Measurements from ENCODE around the gene TUSC2.

Gene TUSC2

GRCh38 chr3:50354186-50354764, 26.3 kb upstream of the TUSC2 start:
- no peak for FAIRE-seq

- FAIRE-seq: no peak
These were observed 25.4 kb upstream of the TUSC2 start for GRCh38 chr3:50353245-50354004.

GRCh38 chr3:50352781-50353180, 24.8 kb upstream of the TUSC2 start:
- no peak for FAIRE-seq

GRCh38 chr3:50351323-50351697, 23.3 kb upstream of the TUSC2 start:
- no peak for FAIRE-seq

- FAIRE-seq: peak; percentile 74
These were observed 22.7 kb upstream of the TUSC2 start, which contains the start of the genes CYB561D2 and NPRL2 for GRCh38 chr3:50350527-50351322. Gene CYB561D2 (plus strand): TSS chr3:50350862. CDS start chr3:50351434, 572 bp downstream. Gene NPRL2 (minus strand): TSS chr3:50350775. CDS start chr3:50350652, 123 bp downstream.

- FAIRE-seq: no peak
These were observed 22.1 kb upstream of the TUSC2 start for GRCh38 chr3:50350213-50350526.

GRCh38 chr3:50347187-50347813, 19.3 kb upstream of the TUSC2 start:
- peak; percentile 91 for FAIRE-seq

- FAIRE-seq: no peak
These were observed 17.7 kb upstream of the TUSC2 start, which contains the start of gene ZMYND10 for GRCh38 chr3:50345586-50346234. Gene ZMYND10 (minus strand): TSS chr3:50345732. CDS start chr3:50345579, 153 bp downstream.

- FAIRE-seq: no peak
These were observed 17.0 kb upstream of the TUSC2 start for GRCh38 chr3:50345008-50345407.

- FAIRE-seq: no peak
These were observed 15.0 kb upstream of the TUSC2 start for GRCh38 chr3:50342813-50343633.

GRCh38 chr3:50341996-50342650, 14.1 kb upstream of the TUSC2 start:
- FAIRE-seq: no peak

- FAIRE-seq: no peak
These were observed 13.5 kb upstream of the TUSC2 start for GRCh38 chr3:50341537-50341936.

GRCh38 chr3:50340448-50341329, 12.7 kb upstream of the TUSC2 start, which contains the start of gene RASSF1:
Gene RASSF1 (minus strand): TSS chr3:50340836. CDS start chr3:50340805, 31 bp downstream.
- FAIRE-seq: no peak

GRCh38 chr3:50340147-50340447, 12.1 kb upstream of the TUSC2 start:
- FAIRE-seq: no peak

GRCh38 chr3:50339485-50340146, 11.6 kb upstream of the TUSC2 start:
- FAIRE-seq: no peak

GRCh38 chr3:50338965-50339364, 10.9 kb upstream of the TUSC2 start:
- FAIRE-seq: no peak

- peak; percentile 98 for FAIRE-seq
These were observed 9.3 kb upstream of the TUSC2 start for GRCh38 chr3:50337175-50337861.

- FAIRE-seq: no peak
These were observed 8.6 kb upstream of the TUSC2 start for GRCh38 chr3:50336452-50337174.

Data from G401.6 (cell line).